Activated T-helper 1 cell treated with anti-CD3 and anti-CD28 coated beads, Interleukin-12 subunit alpha, Interleukin-12 subunit beta, Interleukin-2, Interleukin-4 antibody, amounts not matched to agents 30 ng/mL and 10 ng/mL and 1 ng/mL, durations not matched to agents 14 hours and 24 hours and 36 hours (primary cell): Measurements from ENCODE around the gene HMBS. TPM values are rescaled to one million over a fixed set of nuclear protein-coding genes. Genes with fewer than 3 reads are reported as not detected.
A peak's percentile ranks its signal among the peaks of the same experiment; 100 is the strongest.
"Not testable (repeated sequence)": the region's sequence is repeated elsewhere in the genome, so short reads cannot be mapped to it uniquely, and the experiment has no call there.

ENCODE experiments used
- DNase-seq: peaks from one replicate; pipeline ENCODE4 v3.0.0; 2021; ENCODE audit warnings: low spot score
- H3K27ac Mint-ChIP-seq: one replicate; pipeline ENCODE4 v1.8.0; 2021; ENCODE audit warnings: mild to moderate bottlenecking, mixed read lengths
- H3K27me3 Mint-ChIP-seq: one replicate; pipeline ENCODE4 v1.8.0; 2022; ENCODE audit warnings: mild to moderate bottlenecking, moderate library complexity, mixed read lengths; ENCODE audit not compliant: insufficient read depth
- H3K36me3 Mint-ChIP-seq: one replicate; pipeline ENCODE4 v1.8.0; 2021; ENCODE audit warnings: low read depth, mixed read lengths
- H3K4me1 Mint-ChIP-seq: one replicate; pipeline ENCODE4 v1.8.0; 2021; ENCODE audit warnings: low read depth, mixed read lengths
- H3K4me3 Mint-ChIP-seq: one replicate; pipeline ENCODE4 v1.8.0; 2021; ENCODE audit warnings: mild to moderate bottlenecking, moderate library complexity, mixed read lengths
- H3K9me3 Mint-ChIP-seq: one replicate; pipeline ENCODE4 v1.8.0; 2021; ENCODE audit warnings: mixed read lengths
- intact Hi-C: fragments of 100-400 bp; cut with micrococcal nuclease; formaldehyde crosslinking; loops from one replicate; pipeline ENCODE4 v1.15.1; 2024
- total RNA-seq: library from RNA; stranded (reverse); gene quantifications from 2 replicates; pipeline ENCODE4 v1.2.3, GENCODE V29; 2022

HMBS gene
- total RNA-seq, 1 donor from 2014 or later: 55.0 TPM

DNA sequence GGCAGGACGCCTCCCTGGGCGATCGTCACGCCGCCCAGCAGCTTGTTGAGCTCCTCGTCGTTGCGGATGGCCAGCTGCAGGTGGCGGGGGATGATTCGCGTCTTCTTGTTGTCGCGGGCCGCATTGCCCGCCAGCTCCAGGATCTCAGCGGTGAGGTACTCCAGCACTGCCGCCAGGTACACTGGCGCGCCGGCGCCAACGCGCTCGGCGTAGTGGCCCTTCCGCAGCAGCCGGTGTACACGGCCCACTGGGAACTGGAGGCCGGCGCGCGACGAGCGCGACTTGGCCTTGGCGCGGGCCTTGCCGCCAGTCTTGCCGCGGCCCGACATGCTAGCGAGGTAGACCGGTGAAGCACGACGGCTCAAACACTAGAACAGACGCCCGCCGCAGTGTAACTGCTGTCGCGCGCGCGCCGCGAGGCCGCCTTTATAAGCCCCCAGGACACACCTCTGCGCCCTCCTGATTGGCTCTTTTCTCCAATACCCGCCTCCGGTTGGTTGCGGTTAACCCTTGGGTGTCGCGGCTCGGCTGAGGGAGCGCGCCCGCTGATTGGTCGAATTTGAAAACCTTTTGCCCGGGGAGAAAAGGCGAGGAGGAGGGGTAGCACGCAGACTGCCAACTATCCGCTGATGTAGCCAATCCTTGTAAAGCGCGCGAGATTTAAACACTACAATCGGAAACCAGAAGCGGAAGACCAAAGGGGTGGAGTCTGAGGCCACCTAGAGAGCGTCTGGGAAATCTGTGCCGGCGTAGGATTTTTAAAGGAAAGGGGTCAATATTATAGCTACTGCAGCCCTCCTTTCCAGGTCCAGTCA, 10.6 kb downstream of the HMBS start:
- peaks cover 63% of the 10 kb centered on the region for H3K36me3 Mint-ChIP-seq
- peak; percentile 100 for DNase-seq

DNA sequence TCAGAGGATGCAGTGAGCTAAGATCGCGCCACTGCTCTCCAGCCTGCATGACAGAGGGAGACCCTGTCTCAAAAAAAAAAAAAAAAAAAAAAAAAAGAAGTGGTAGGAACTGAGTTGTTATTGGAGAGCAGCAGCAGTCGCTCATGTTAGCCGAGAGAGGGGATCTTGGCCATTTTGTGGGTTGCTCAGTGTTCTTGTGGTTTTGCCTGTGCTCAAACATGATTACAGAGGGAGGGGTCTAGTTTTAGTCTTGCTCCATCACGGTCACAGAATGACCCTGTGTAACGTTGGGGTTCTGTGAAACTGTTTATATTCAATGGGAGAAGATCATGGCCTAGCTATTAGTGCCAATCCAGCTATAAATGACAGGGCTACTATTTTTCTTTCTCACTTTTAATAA, 15.0 kb downstream of the HMBS start:
- Mint-ChIP-seq H3K9me3 (no peaks in the 10 kb centered on the region), H3K27me3 (peaks cover 4% of the 10 kb centered on the region), H3K4me3 (peak overlapping the region; percentile 91), H3K36me3 (peaks cover 38% of the 10 kb centered on the region), H3K4me1 (peaks cover 46% of the 10 kb centered on the region), H3K27ac (no peak overlapping the region)
- intact Hi-C loops: loop anchor here (5.0 kb wide), 2 partner anchors 223 to 307 kb away; partner anchors contain the start of gene DDX6
- no peak for DNase-seq

More for the DNA sequence above, 10.6 kb downstream of the HMBS start:
- peak overlapping the region; percentile 91 for H3K27ac Mint-ChIP-seq
- intact Hi-C loops: loop anchor here (1.0 to 5.0 kb wide), 13 partner anchors 10 to 239 kb away; partner anchors contain the start of genes BCL9L, C2CD2L, CENATAC and HINFP
- H3K27me3 Mint-ChIP-seq: peaks cover 4% of the 10 kb centered on the region
- peaks cover 59% of the 10 kb centered on the region for H3K4me1 Mint-ChIP-seq
- peak overlapping the region; percentile 95 for H3K4me3 Mint-ChIP-seq
- no peaks in the 10 kb centered on the region for H3K9me3 Mint-ChIP-seq

DNA sequence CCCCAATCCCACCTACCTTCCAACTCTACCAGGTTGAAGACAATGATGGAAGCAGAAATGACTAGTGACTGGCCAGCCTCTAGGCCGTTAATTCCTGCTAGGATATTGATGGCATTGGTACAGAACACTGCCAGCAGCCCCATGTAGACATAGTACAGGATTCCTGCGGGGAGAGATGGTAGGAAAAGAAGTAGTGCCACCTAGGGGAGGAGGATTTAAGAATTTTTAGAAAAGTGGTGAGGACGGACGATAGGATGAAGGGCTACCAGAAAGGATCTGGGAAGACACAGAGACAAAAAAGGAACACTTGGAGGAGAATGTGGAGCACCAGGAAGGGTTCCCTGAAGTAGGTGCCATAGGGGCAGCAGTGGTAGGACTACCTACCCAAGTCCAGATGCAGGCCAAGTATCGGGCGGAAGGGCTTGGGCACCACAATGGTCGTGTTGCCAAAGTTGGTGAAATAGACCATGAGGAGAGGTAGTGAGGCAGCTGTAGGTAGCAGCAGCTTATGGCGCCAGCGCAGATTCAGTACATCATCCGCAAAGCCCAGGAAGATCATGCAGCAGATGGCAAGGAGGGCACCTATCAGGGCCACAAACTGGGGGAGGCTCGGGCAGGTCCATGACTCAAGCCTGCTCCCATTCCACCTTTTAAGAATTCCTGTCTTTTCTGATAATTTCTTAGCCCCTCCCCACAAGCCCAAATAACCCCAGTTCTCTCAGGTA, 15.7 kb downstream of the HMBS start:
- peak overlapping the region; percentile 91 for H3K4me3 Mint-ChIP-seq
- H3K27me3 Mint-ChIP-seq: peaks cover 2% of the 10 kb centered on the region
- intact Hi-C loops: loop anchor here (5.0 kb wide), 1 partner anchor 308 kb away; the partner anchor contains the start of gene DDX6
- peaks cover 32% of the 10 kb centered on the region for H3K36me3 Mint-ChIP-seq
- peak overlapping the region; percentile 95 for H3K27ac Mint-ChIP-seq
- H3K9me3 Mint-ChIP-seq: no peaks in the 10 kb centered on the region
- no peak for DNase-seq
- peaks cover 44% of the 10 kb centered on the region for H3K4me1 Mint-ChIP-seq

DNA sequence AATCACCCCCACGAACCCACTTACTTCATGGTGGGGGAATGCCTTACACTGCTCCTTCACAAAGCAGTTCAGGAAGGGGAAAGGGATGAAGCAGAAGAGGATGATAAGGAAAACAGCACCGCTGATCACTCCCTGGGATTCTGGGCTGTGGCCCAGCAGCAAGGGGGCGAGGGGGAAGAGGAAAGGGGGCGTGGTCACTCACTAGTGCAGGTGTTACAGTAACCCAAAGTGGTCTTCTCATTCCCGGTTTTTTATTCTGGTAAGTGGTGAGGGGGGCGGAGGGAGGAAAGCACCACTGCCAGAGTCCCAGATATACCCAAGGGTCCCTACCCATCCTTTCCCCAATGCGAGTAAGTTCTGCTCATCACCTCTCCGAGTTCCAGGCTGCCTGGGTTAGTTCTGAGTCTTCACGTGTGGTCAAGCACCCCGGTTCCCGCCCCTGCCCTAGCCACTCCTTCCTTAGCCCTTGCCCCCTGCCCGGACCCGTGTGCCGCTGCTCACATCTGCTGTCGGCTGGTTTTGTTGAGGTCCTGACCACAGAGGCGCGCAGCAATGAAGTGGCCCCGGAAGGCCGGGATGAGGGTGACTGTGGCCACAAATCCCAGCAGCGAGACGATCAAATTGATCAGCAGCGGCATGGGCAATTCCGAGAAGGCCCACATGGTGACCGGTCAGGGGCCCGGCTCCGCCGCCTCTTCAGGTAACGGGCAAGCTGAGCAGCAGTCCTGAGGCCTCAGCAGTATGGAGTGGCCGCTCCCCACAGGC, 16.5 kb downstream of the HMBS start:
- Mint-ChIP-seq H3K4me3 (peak overlapping the region; percentile 91), H3K4me1 (peaks cover 41% of the 10 kb centered on the region), H3K9me3 (no peaks in the 10 kb centered on the region), H3K27me3 (no peaks in the 10 kb centered on the region), H3K36me3 (peaks cover 31% of the 10 kb centered on the region), H3K27ac (peak overlapping the region; percentile 95)
- intact Hi-C loops: loop anchor here (1.0 to 5.0 kb wide), 6 partner anchors 17 to 309 kb away; partner anchors contain the start of genes DDX6, HINFP, HMBS and HYOU1
- no peak for DNase-seq

DNA sequence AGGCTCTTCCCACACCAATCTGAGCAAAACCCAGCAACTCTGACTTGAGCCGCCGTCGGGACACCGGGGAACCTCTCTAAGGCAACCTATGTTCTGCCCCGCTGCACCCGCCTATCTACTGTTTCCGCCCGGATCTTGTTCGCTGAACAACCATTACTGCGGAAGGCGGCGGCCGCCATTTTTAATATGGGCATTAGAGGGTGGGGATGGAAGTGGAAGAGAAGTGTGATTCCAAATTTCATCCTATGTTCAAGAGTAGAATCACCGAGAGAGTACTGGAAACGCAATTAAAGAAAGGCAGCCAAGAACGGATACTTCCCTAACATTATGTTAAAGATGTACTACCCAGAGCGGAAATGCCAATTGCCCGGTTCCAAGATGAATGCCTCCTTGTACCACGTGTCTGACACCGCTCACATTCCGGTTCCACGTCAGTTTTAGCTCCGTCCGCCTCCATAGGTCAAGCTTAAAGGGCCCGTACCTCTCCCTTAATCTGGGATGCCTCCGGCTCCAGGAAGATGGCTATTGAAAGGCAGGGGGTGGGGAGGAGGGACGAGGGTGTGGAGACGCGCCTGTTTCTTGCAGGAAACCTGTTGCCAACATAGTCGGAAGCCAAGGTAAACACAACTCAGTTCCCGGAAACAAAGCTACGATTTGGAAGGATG, 17.2 kb downstream of the HMBS start, which contains the start of gene DPAGT1:
Gene DPAGT1, minus strand, starts transcription at position 95 of the 665 bp plus-strand sequence. CDS start 198 bp downstream, outside the sequence.
- Mint-ChIP-seq H3K27ac (peak within 1 kb of the TSS; percentile 95), H3K4me3 (peak within 1 kb of the TSS; percentile 91), H3K9me3 (no peaks in the 10 kb centered on the region), H3K4me1 (peaks cover 44% of the 10 kb centered on the region), H3K36me3 (peaks cover 28% of the 10 kb centered on the region), H3K27me3 (no peaks in the 10 kb centered on the region)
- intact Hi-C loops: loop anchor here (1.0 to 5.0 kb wide), 10 partner anchors 8 to 310 kb away; partner anchors contain the start of genes DDX6, HINFP, HMBS and HYOU1
- DNase-seq: peak; percentile 82

DNA sequence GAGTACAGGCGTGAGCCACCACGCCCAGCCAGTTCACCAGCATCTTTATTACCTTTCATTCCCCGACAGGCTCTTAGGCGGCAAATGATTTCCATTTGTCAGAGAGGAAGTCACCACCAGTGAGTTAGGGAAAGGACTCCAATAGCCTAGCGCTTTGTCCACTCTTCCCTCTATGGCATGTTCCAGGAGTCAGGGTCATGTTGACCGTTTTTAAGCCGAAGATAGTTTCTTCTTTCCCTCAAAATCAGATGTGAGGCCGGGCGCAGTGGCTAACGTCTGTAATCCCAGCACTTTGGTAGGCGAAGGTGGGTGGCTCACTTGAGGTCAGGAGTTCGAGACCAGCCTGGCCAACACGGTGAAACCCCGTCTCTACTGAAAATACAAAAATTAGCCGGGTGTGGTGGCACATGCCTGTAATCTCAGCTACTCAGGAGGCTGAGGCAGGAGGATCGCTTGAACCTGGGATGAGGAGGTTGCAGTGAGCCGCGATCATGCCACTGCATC, 18.5 kb downstream of the HMBS start:
- DNase-seq, H3K27me3 Mint-ChIP-seq, H3K27ac Mint-ChIP-seq, H3K9me3 Mint-ChIP-seq: not testable (repeated sequence)
- Mint-ChIP-seq H3K36me3 (peaks cover 15% of the 10 kb centered on the region), H3K4me3 (peak overlapping the region; percentile 91), H3K4me1 (peaks cover 47% of the 10 kb centered on the region)
- intact Hi-C loops: loop anchor here (2.0 to 5.0 kb wide), 2 partner anchors 66 to 311 kb away; partner anchors contain the start of genes DDX6 and NLRX1

DNA sequence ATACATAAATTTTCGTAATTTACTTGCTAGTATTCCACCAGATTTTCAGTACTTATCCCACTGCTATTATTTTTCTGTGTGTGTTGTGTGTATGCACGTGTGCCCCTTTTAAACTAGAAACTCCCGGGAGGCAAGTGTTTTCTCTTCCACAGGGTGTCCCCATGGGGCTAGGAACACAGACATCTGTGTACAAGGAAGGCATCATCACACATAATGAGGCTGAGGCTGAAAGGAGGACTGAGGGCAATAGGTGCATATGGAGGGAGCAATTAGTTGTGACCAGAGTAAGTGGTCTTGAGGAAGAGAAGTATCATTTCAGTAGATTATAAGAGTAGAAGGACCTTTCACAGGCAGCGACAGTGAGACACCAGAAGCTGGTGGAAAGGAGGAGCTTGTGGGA, 19.1 kb downstream of the HMBS start:
- DNase-seq: no peak
- H3K27ac Mint-ChIP-seq: peak overlapping the region; percentile 29
- no peaks in the 10 kb centered on the region for H3K27me3 Mint-ChIP-seq
- H3K4me1 Mint-ChIP-seq: peaks cover 49% of the 10 kb centered on the region
- no peaks in the 10 kb centered on the region for H3K9me3 Mint-ChIP-seq
- intact Hi-C loops: loop anchor here (2.0 to 5.0 kb wide), 2 partner anchors 65 to 311 kb away; partner anchors contain the start of genes DDX6 and NLRX1
- peaks cover 10% of the 10 kb centered on the region for H3K36me3 Mint-ChIP-seq
- H3K4me3 Mint-ChIP-seq: peak overlapping the region; percentile 45

DNA sequence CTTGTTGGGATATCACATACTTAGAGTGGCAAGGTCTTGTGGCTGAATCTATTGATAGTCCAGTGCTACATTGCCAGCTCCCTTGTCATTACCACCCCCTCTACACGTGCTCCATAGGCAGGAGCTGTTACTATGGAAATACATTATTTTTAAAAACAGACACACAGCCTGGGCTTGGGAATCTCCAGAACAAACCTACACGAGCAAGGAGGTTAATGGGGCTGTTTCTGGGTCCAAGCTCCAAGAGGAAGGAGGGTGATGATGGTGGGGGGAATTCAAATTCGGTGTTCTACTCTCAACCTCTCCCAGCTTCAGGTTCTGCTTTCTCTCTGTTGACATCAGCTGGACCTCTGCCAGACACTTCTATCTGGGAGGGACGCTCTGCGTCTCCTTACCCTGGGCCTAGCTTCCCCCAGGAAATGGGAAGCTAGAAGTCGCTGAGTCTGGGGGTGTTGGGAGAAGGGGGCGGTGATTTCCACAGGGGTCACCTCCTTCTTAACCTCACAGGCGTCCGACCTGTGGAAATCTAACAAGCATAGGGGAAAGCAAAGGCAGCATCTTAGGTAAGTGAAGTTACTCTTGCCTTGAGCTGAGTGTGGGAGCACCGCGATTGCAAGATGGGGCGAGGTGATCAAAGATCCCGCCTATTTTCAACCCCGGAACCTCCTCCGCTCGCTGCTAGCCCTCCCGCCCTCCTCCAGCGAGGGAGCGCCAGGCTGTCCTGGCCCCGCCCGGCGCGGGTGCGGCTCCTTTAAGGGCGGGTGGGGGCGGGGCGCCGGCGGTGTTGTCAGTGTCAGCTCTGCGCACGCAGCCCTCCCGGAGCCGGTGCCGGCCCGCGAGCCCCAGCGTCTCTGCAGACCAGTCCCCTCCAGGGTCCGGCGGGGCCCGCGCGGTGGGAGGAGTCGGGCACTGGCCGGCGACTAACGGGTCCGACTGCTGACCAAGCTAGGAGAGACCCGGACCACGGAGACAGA, 22.2 kb downstream of the HMBS start, which contains the start of gene C2CD2L:
Gene C2CD2L, plus strand, starts transcription at position 781 of the 974 bp plus-strand sequence. CDS start 398 bp downstream, outside the sequence.
- peaks cover 11% of the 10 kb centered on the region for H3K36me3 Mint-ChIP-seq
- H3K4me3 Mint-ChIP-seq: peak within 1 kb of the TSS; percentile 95
- no peaks in the 10 kb centered on the region for H3K27me3 Mint-ChIP-seq
- H3K9me3 Mint-ChIP-seq: no peaks in the 10 kb centered on the region
- intact Hi-C loops: loop anchor here (1.0 to 2.0 kb wide), 8 partner anchors 8 to 108 kb away; partner anchors contain the start of genes CENATAC, HINFP, HYOU1 and NLRX1
- peak within 1 kb of the TSS; percentile 91 for H3K27ac Mint-ChIP-seq
- peak; percentile 87 for DNase-seq
- peaks cover 57% of the 10 kb centered on the region for H3K4me1 Mint-ChIP-seq

DNA sequence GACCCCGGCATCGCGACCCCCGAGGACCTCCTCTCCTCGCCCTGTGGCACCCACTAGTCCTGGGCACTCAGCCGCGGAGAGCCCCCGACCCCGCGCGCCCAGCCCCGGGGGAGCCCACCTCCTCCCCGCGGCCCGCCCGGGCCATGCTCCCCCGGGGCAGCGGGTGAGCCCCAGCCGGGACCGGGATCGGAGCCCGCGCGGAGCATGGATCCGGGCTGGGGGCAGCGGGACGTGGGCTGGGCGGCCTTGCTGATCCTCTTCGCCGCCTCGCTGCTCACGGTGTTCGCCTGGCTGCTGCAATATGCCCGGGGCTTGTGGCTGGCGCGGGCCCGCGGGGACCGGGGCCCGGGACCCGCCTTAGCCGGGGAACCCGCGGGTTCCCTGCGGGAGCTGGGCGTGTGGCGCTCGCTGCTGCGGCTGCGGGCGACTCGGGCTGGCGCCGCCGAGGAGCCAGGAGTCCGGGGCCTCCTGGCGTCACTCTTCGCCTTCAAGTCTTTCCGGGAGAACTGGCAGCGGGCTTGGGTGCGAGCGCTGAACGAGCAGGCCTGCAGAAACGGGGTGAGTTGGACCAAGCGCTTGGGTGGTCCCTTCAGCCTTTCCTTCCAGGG, 23.0 kb downstream of the HMBS start:
- peaks cover 52% of the 10 kb centered on the region for H3K4me1 Mint-ChIP-seq

DNA sequence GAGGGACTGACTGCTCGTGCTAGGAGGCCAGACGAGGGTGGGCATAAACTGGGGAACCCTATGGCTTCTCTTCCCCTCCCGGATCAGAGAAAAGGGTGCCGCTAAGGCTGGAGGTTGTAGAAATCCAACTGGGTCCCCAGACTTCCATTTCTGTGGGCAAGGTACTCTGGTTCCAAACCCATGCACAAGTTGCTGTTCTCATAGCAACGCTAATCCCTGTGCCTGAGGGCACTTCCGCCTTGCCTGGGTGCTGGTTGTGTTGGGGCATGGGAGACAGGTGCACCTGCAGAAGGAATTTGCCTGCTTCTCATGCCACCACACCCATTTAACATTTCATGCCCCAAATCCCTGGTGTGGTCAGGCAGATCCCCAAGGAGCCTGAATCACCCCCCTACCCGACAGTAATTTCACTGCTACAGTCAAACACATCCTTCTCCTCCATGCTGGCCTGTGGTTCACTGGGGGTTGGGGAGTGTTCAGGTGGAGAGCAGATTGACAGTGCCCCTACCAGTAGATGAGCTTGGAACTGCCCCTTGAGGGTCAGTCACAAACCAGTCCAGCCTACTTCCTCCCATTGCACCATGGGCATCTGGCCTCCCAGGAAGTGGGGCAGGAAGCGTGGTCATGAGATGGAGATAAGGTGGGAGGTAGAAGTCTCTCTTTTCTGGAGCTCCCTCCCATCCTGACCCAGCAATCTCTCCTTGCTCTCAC, 23.6 kb downstream of the HMBS start:
- Mint-ChIP-seq H3K9me3 (no peaks in the 10 kb centered on the region), H3K4me1 (peaks cover 52% of the 10 kb centered on the region), H3K27me3 (no peaks in the 10 kb centered on the region), H3K27ac (peak overlapping the region; percentile 91), H3K4me3 (peak overlapping the region; percentile 95), H3K36me3 (peaks cover 17% of the 10 kb centered on the region)
- no peak for DNase-seq
- intact Hi-C loops: loop anchor here (1.0 kb wide), 1 partner anchor 41 kb away; the partner anchor contains the start of gene VPS11

More for the DNA sequence above, 23.0 kb downstream of the HMBS start:
- Mint-ChIP-seq H3K4me3 (peak overlapping the region; percentile 95), H3K27me3 (no peaks in the 10 kb centered on the region), H3K27ac (peak overlapping the region; percentile 91), H3K9me3 (no peaks in the 10 kb centered on the region), H3K36me3 (peaks cover 12% of the 10 kb centered on the region)
- no peak for DNase-seq
- intact Hi-C loops: loop anchor here (1.0 to 2.0 kb wide), 9 partner anchors 8 to 109 kb away; partner anchors contain the start of genes CENATAC, HINFP, HYOU1 and NLRX1
